ENCODE results near the gene CD3E.

The CD3E gene

GRCh38 chr11:118319337-118319707 lies 14.8 kb downstream of the CD3E start:
- no peaks in the 10 kb centered on the region for H3K27me3 ChIP-seq (ENCODE audit: control insufficient read depth in 1 of 2, insufficient read depth in 2 of 2, low read length in 2 of 2)
- H3K4me3 ChIP-seq (ENCODE audit: low read depth in 1 of 2, low read length in 2 of 2), result no peak overlapping the region
- no peak overlapping the region for H3K27ac ChIP-seq (ENCODE audit: low read depth, low read length)
- peaks cover 41 to 44% of the 10 kb centered on the region in 2 donors for H3K4me1 ChIP-seq (ENCODE audit: control insufficient read depth in 1 of 2, insufficient read depth in 2 of 2, low read length in 2 of 2)
- H3K9me3 ChIP-seq (ENCODE audit: control insufficient read depth in 1 of 2, low read length in 2 of 2), result no peaks in the 10 kb centered on the region
- no peaks in the 10 kb centered on the region for H3K36me3 ChIP-seq (ENCODE audit: control insufficient read depth in 1 of 2, insufficient read depth in 2 of 2, low read length in 2 of 2)
- no peak overlapping the region for H3K9ac ChIP-seq (ENCODE audit: low read depth in 1 of 2, low read length in 2 of 2)

GRCh38 chr11:118320515-118320914 lies 16.0 kb downstream of the CD3E start:
- Histone ChIP-seq H3K4me1 (ENCODE audit: control insufficient read depth in 1 of 2, insufficient read depth in 2 of 2, low read length in 2 of 2) (peaks cover 33 to 37% of the 10 kb centered on the region in 2 donors), H3K27ac (ENCODE audit: low read depth, low read length) (no peak overlapping the region), H3K4me3 (ENCODE audit: low read depth in 1 of 2, low read length in 2 of 2) (no peak overlapping the region)

DNA sequence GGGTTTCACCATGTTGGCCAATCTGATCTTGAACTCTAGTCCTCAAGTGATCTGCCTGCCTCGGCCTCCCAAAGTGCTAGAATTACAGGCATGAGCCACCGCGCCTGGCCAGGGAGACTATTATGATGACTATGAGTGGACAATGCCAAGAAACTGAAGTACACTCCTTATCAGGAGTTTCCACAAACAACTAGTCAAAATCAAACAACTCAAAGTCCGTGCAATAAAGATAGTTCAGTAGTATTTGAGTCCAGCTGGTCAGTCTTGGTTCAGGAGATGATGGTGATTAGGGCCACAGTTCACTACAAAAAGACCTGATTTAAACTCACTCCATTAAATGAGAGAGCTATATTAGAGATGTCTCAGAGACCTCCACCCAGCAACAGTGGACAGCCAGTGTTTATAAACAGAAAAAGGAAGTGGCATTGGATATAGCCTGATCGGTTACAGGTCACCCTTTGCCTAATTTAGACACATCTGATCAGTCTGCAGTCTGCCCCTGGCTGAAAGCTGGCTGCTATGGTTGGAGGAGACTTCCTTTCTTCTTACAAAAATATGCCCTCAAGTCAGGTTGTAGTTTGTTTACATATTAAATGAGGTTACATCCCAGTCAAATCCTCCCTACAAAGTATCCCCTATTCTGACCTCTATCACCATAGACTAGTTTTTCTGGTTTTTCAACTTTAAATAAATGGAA lies 17.0 kb downstream of the CD3E start:
- peak overlapping the region in 1 of 2 donors; percentile 3 for H3K4me3 ChIP-seq (ENCODE audit: low read depth in 1 of 2, low read length in 2 of 2)
- H3K9ac ChIP-seq (ENCODE audit: low read depth in 1 of 2, low read length in 2 of 2), result no peak overlapping the region
- peaks cover 23 to 28% of the 10 kb centered on the region in 2 donors for H3K4me1 ChIP-seq (ENCODE audit: control insufficient read depth in 1 of 2, insufficient read depth in 2 of 2, low read length in 2 of 2)
- no peak overlapping the region for H3K27ac ChIP-seq (ENCODE audit: low read depth, low read length)
- H3K9me3 ChIP-seq (ENCODE audit: control insufficient read depth in 1 of 2, low read length in 2 of 2), result no peaks in the 10 kb centered on the region
- H3K27me3 ChIP-seq (ENCODE audit: control insufficient read depth in 1 of 2, insufficient read depth in 2 of 2, low read length in 2 of 2), result no peaks in the 10 kb centered on the region
- no peaks in the 10 kb centered on the region for H3K36me3 ChIP-seq (ENCODE audit: control insufficient read depth in 1 of 2, insufficient read depth in 2 of 2, low read length in 2 of 2)

More at GRCh38 chr11:118320515-118320914, 16.0 kb downstream of the CD3E start:
- no peaks in the 10 kb centered on the region for H3K9me3 ChIP-seq (ENCODE audit: control insufficient read depth in 1 of 2, low read length in 2 of 2)
- no peaks in the 10 kb centered on the region for H3K27me3 ChIP-seq (ENCODE audit: control insufficient read depth in 1 of 2, insufficient read depth in 2 of 2, low read length in 2 of 2)
- no peaks in the 10 kb centered on the region for H3K36me3 ChIP-seq (ENCODE audit: control insufficient read depth in 1 of 2, insufficient read depth in 2 of 2, low read length in 2 of 2)
- no peak overlapping the region for H3K9ac ChIP-seq (ENCODE audit: low read depth in 1 of 2, low read length in 2 of 2)

DNA sequence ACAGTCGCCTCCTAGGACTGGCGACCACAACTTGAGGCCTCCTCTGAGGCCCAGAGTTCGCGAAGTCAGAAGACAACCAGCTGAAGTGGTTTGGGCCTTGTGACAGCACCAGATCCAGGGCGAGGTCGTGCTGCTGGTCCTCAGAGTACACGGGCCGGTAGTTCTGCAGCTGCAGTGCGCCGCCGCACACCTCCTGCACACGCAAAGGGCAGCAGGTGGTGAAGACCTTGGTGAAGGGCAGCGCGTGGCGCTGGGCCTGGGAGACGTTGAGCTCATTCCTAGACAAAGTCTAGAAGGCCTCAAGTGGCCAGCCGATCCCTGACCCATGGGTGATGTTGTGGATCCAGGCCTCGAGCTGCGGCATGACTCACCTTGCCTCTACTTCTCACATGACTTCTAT lies 18.2 kb downstream of the CD3E start:
- Histone ChIP-seq H3K27me3 (ENCODE audit: control insufficient read depth in 1 of 2, insufficient read depth in 2 of 2, low read length in 2 of 2) (no peaks in the 10 kb centered on the region), H3K36me3 (ENCODE audit: control insufficient read depth in 1 of 2, insufficient read depth in 2 of 2, low read length in 2 of 2) (no peaks in the 10 kb centered on the region), H3K27ac (ENCODE audit: low read depth, low read length) (no peak overlapping the region), H3K9me3 (ENCODE audit: control insufficient read depth in 1 of 2, low read length in 2 of 2) (no peaks in the 10 kb centered on the region), H3K4me3 (ENCODE audit: low read depth in 1 of 2, low read length in 2 of 2) (no peak overlapping the region), H3K4me1 (ENCODE audit: control insufficient read depth in 1 of 2, insufficient read depth in 2 of 2, low read length in 2 of 2) (peaks cover 18 to 20% of the 10 kb centered on the region in 2 donors), H3K9ac (ENCODE audit: low read depth in 1 of 2, low read length in 2 of 2) (no peak overlapping the region)

DNA sequence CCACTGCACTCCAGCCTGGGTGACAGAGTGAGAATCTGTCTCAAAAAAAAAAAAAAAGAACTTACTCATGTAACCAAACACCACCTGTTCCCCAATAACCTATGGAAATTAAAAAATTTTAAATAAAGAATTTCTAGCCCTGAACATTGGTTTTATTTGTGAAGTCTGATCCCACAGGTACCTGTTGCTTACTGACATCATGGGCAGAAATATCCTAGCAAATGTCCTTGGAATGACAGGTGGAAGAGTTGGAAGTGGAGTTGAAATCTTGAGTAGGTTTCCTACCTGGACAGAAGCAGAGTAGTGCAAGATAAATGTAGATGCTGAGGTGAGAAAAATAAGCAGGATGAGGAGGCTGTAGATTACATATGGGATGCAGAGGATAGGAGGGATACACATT lies 20.8 kb downstream of the CD3E start:
- Histone ChIP-seq H3K9me3 (ENCODE audit: control insufficient read depth in 1 of 2, low read length in 2 of 2) (no peaks in the 10 kb centered on the region), H3K9ac (ENCODE audit: low read depth in 1 of 2, low read length in 2 of 2) (no peak overlapping the region), H3K4me1 (ENCODE audit: control insufficient read depth in 1 of 2, insufficient read depth in 2 of 2, low read length in 2 of 2) (peaks cover 5 to 9% of the 10 kb centered on the region in 2 donors), H3K36me3 (ENCODE audit: control insufficient read depth in 1 of 2, insufficient read depth in 2 of 2, low read length in 2 of 2) (no peaks in the 10 kb centered on the region), H3K27me3 (ENCODE audit: control insufficient read depth in 1 of 2, insufficient read depth in 2 of 2, low read length in 2 of 2) (no peaks in the 10 kb centered on the region), H3K27ac (ENCODE audit: low read depth, low read length) (no peak overlapping the region), H3K4me3 (ENCODE audit: low read depth in 1 of 2, low read length in 2 of 2) (no peak overlapping the region)

DNA sequence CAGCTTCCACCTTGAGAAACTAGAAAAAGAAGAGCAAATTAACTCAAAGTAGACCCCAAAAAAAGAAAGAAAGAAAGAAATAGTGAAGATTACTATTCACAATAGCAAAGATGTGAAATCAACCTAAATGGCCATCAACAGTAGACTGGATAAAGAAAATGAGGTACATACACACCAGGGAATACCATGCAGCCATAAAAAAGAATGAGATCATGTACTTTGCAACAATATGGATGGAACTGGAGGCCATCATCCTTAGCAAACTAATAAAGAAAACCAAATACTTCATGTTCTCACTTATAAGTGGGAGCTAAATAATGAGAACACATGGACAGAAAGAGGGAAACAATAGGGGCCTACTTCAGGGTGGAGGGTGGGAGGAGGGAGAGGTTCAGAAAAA lies 24.2 kb downstream of the CD3E start:
- Histone ChIP-seq H3K4me3 (ENCODE audit: low read depth in 1 of 2, low read length in 2 of 2) (no peak overlapping the region), H3K9me3 (ENCODE audit: control insufficient read depth in 1 of 2, low read length in 2 of 2) (no peaks in the 10 kb centered on the region), H3K27ac (ENCODE audit: low read depth, low read length) (no peak overlapping the region), H3K36me3 (ENCODE audit: control insufficient read depth in 1 of 2, insufficient read depth in 2 of 2, low read length in 2 of 2) (no peaks in the 10 kb centered on the region), H3K27me3 (ENCODE audit: control insufficient read depth in 1 of 2, insufficient read depth in 2 of 2, low read length in 2 of 2) (no peaks in the 10 kb centered on the region), H3K9ac (ENCODE audit: low read depth in 1 of 2, low read length in 2 of 2) (no peak overlapping the region), H3K4me1 (ENCODE audit: control insufficient read depth in 1 of 2, insufficient read depth in 2 of 2, low read length in 2 of 2) (no peaks in the 10 kb centered on the region)

DNA sequence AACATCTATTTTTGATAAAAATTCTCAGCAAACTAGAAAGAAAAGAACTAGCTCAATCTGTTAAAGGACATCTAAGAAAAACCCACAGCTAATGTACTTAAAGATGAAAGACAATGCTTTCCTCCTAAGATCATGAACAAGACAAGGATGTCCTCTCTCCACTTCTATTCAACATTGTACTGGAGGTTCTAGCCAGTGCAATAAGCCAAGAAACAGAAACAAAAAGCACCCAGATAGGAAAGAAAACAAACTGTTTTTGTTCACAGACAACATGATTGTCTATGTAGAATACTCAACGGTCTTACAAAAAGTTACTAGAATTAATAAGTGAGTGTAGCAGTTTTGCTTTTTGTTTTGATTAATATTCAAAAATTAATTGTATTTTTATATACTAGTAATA lies 30.2 kb downstream of the CD3E start:
- Histone ChIP-seq H3K4me1 (ENCODE audit: control insufficient read depth in 1 of 2, insufficient read depth in 2 of 2, low read length in 2 of 2) (no peaks in the 10 kb centered on the region), H3K4me3 (ENCODE audit: low read depth in 1 of 2, low read length in 2 of 2) (no peak overlapping the region), H3K36me3 (ENCODE audit: control insufficient read depth in 1 of 2, insufficient read depth in 2 of 2, low read length in 2 of 2) (no peaks in the 10 kb centered on the region), H3K9me3 (ENCODE audit: control insufficient read depth in 1 of 2, low read length in 2 of 2) (no peaks in the 10 kb centered on the region), H3K27ac (ENCODE audit: low read depth, low read length) (no peak overlapping the region), H3K27me3 (ENCODE audit: control insufficient read depth in 1 of 2, insufficient read depth in 2 of 2, low read length in 2 of 2) (no peaks in the 10 kb centered on the region), H3K9ac (ENCODE audit: low read depth in 1 of 2, low read length in 2 of 2) (no peak overlapping the region)

GRCh38 chr11:118338637-118339061 lies 34.1 kb downstream of the CD3E start:
- no peaks in the 10 kb centered on the region for H3K9me3 ChIP-seq (ENCODE audit: control insufficient read depth in 1 of 2, low read length in 2 of 2)
- no peak overlapping the region for H3K9ac ChIP-seq (ENCODE audit: low read depth in 1 of 2, low read length in 2 of 2)
- no peaks in the 10 kb centered on the region for H3K36me3 ChIP-seq (ENCODE audit: control insufficient read depth in 1 of 2, insufficient read depth in 2 of 2, low read length in 2 of 2)
- H3K27me3 ChIP-seq (ENCODE audit: control insufficient read depth in 1 of 2, insufficient read depth in 2 of 2, low read length in 2 of 2), result no peaks in the 10 kb centered on the region
- no peaks in the 10 kb centered on the region for H3K4me1 ChIP-seq (ENCODE audit: control insufficient read depth in 1 of 2, insufficient read depth in 2 of 2, low read length in 2 of 2)
- no peak overlapping the region for H3K27ac ChIP-seq (ENCODE audit: low read depth, low read length)
- H3K4me3 ChIP-seq (ENCODE audit: low read depth in 1 of 2, low read length in 2 of 2), result no peak overlapping the region

DNA sequence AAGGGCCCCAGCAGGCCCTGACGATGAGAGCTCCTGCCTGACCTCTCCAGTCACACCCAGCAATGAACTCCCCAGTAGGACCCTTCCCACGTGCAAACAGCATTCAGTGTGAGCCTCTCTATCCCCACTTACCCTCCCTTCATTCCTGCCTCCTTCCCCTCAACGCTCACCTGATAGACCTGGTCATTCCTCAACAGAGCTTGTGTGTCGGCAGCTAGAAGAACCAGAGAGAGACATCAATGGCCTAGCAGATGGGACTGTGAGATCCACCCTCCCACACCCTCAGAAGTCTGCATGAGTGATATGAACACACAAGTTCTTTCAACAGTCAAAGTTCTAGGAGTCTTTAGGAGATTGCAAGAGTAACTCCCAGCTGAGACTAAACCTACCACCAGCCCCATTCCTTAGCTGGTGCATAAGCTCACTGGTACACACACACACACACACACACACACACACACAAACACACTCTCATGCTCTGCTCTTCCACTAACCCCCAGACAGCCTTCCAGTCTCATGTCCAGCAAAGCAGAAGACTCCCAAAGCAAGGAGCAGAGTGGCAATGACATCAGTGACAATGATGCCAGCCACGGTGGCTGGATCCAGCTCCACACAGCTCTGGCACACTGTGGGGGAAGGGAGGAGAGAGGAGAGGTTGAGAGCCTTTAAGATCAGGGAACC lies 34.9 kb downstream of the CD3E start:
- peak overlapping the region; percentile 23 for H3K27ac ChIP-seq (ENCODE audit: low read depth, low read length)
- no peaks in the 10 kb centered on the region for H3K9me3 ChIP-seq (ENCODE audit: control insufficient read depth in 1 of 2, low read length in 2 of 2)
- no peaks in the 10 kb centered on the region for H3K4me1 ChIP-seq (ENCODE audit: control insufficient read depth in 1 of 2, insufficient read depth in 2 of 2, low read length in 2 of 2)
- H3K4me3 ChIP-seq (ENCODE audit: low read depth in 1 of 2, low read length in 2 of 2), result peak overlapping the region in 1 of 2 donors; percentile 3
- no peaks in the 10 kb centered on the region for H3K27me3 ChIP-seq (ENCODE audit: control insufficient read depth in 1 of 2, insufficient read depth in 2 of 2, low read length in 2 of 2)
- no peak overlapping the region for H3K9ac ChIP-seq (ENCODE audit: low read depth in 1 of 2, low read length in 2 of 2)
- no peaks in the 10 kb centered on the region for H3K36me3 ChIP-seq (ENCODE audit: control insufficient read depth in 1 of 2, insufficient read depth in 2 of 2, low read length in 2 of 2)

- Histone ChIP-seq H3K4me1 (ENCODE audit: control insufficient read depth in 1 of 2, insufficient read depth in 2 of 2, low read length in 2 of 2) (no peaks in the 10 kb centered on the region), H3K27me3 (ENCODE audit: control insufficient read depth in 1 of 2, insufficient read depth in 2 of 2, low read length in 2 of 2) (no peaks in the 10 kb centered on the region), H3K4me3 (ENCODE audit: low read depth in 1 of 2, low read length in 2 of 2) (peak overlapping the region; percentile 29 to 53), H3K27ac (ENCODE audit: low read depth, low read length) (no peak overlapping the region), H3K9ac (ENCODE audit: low read depth in 1 of 2, low read length in 2 of 2) (no peak overlapping the region), H3K36me3 (ENCODE audit: control insufficient read depth in 1 of 2, insufficient read depth in 2 of 2, low read length in 2 of 2) (no peaks in the 10 kb centered on the region), H3K9me3 (ENCODE audit: control insufficient read depth in 1 of 2, low read length in 2 of 2) (no peaks in the 10 kb centered on the region)
Measured at GRCh38 chr11:118340449-118340848, 35.9 kb downstream of the CD3E start.

Measured in duodenal mucosa (tissue), 2 donors.